Fibroblast of villous mesenchyme (primary cell): ENCODE data around the gene SMYD2. TPM values are rescaled to one million over a fixed set of nuclear protein-coding genes. Genes with fewer than 3 reads are reported as not detected.

ENCODE experiments used
- DNase-seq: peaks from one replicate; pipeline ENCODE4 v3.0.0-alpha.2; 2010; ENCODE audit warnings: low read depth
- H3K4me3 ChIP-seq: 2 replicates; pipeline ENCODE4 v1.5.1; 2011; ENCODE audit warnings: low read depth, mild to moderate bottlenecking, low read length
- CTCF ChIP-seq: IDR thresholded peaks from 2 replicates; pipeline ENCODE4 v1.5.1; 2012; ENCODE audit warnings: low read depth, mild to moderate bottlenecking, low read length; ENCODE audit not compliant: insufficient read depth
- total RNA-seq: library from RNA; depleted of rRNA; stranded (reverse); fragments of >200 nt; gene quantifications from 2 replicates; pipeline ENCODE4 v1.2.3, GENCODE V29; 2012

Gene SMYD2
- total RNA-seq, 1 donor = 48.8 TPM

DNA sequence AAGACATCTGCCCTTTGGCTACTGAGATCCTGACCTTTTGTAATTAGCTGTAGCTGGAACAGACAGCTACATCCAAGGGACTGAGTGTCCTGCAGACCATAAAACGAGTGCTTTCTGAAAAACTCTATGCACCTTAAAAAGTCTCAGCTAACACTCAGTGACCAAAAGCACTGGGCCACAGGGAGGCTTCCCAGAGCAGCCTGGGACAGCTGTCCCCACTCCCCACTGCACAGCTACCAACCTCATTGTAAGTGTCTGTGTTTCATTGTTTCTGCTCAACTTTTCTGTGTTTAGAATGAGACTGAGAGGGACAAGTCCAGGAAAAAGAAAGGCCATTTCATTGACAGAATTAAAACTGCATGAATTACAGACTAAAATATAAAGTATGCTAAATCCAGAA is 80.7 kb downstream of the SMYD2 start:
- no peak for TF ChIP-seq CTCF
- DNase-seq = no peak

GRCh38 chr1:214362188-214362882 is 81.4 kb downstream of the SMYD2 start:
- no peak for TF ChIP-seq CTCF
- DNase-seq = peak; percentile 48
- H3K4me3 ChIP-seq = no peak overlapping the region

More for the DNA sequence above, 80.7 kb downstream of the SMYD2 start:
- H3K4me3 ChIP-seq = no peak overlapping the region

DNA sequence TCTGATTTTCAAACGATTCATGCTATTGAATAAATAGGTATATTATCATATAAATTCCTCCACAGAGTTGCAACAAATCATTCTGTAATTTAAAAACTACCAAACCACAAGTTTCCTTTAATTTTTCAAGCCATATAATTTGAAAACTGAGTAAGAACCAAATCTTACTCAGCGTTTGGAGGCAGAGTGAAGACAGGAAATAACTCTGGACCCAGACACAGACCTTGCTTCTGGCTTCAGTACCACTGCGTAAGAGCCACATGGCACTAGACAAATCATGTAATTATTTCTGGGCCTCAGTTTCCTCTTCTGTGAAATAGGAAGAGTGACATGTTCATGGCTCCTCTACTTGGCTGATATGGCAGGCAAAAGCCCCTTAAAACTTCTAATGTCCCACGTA is 82.4 kb downstream of the SMYD2 start:
- no peak for TF ChIP-seq CTCF
- no peak overlapping the region for H3K4me3 ChIP-seq
- DNase-seq = no peak

GRCh38 chr1:214364386-214364785 is 83.4 kb downstream of the SMYD2 start:
- DNase-seq = no peak
- H3K4me3 ChIP-seq = no peak overlapping the region
- no peak for TF ChIP-seq CTCF

DNA sequence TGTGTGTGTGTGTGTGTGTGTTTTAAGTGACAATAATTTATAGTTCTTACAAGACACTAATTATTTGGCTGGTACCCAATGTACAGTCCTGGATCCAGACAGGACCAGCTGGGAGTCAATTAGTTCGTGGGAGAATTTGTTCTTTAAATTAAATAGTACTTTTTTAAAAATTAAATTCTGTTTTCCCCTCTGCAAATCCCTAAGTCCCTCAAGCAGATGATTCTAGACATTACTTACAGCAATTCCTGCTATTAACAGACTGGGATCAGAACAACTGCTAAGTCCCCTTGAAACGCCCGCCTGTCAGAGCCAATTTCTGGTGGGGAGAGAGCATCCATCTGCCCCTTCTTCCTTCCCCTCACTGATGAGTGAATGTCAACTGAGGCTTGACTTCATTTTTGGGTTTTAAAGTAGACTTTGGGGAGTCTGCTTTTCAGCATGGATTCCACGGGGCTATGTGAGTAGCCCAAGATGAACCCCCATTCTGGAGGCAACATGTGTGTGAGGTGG is 83.9 kb downstream of the SMYD2 start:
- TF ChIP-seq CTCF = no peak
- DNase-seq = no peak
- no peak overlapping the region for H3K4me3 ChIP-seq

DNA sequence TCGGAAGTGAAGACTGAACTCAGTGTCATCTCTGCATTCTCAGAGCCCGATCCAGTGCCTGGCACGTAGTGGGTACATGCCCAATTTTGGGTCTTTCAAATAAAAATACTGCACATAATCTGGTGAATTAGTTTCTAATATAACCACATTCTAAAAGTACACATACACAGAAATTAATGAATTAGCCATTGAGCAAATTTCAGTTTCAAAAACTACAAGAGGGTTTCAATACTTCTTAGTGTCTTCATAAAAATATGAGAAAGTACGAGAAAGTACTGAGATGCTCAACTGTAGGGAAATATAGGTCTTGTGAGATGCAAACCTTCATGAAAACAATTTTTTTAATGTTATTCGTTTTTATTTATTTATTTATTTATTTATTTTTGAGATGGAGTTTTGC is 86.9 kb downstream of the SMYD2 start:
- no peak for DNase-seq
- no peak overlapping the region for H3K4me3 ChIP-seq
- TF ChIP-seq CTCF = no peak

GRCh38 chr1:214369364-214369763 is 88.4 kb downstream of the SMYD2 start:
- DNase-seq = no peak
- H3K4me3 ChIP-seq = no peak overlapping the region
- TF ChIP-seq CTCF = no peak
